ENCODE results near the gene CREB5. TPM values are rescaled to one million over a fixed set of nuclear protein-coding genes. Genes with fewer than 3 reads are reported as not detected.
"Not testable (repeated sequence)": the region's sequence is repeated elsewhere in the genome, so short reads cannot be mapped to it uniquely, and the experiment has no call there.

The CREB5 gene
- total and polyA plus RNA-seq, 2 experiments from 2014 or later: 2.4 to 4.4 TPM

DNA sequence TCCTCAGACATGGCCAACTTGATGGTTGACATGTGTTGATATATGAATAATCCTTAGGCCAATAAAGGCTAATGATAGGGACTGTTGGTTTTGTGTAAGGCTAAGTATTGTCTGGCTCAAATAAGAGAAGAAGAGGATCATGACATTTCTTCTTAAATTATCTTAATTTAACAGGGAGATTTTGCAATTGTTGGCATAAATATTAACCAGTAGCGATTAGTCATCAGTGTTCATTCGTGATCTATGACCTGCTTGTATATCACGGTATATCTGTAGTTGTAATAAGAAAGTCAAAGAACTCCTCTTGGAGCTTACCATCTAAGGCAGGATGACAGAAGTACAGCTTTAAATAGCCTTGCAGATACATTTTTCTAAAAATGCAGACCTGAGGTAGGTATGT, 196.4 kb downstream of the CREB5 start (continued):
- TF ChIP-seq CREB1 (CRISPR knock-in tag; IDR thresholded peaks at IDR 0.05; ENCODE audit: low read depth): no peak
- no peak for TF ChIP-seq NANOG (IDR thresholded peaks at IDR 0.05; ENCODE audit: borderline replicate concordance)
- TF ChIP-seq ZNF114 (CRISPR knock-in tag; IDR thresholded peaks at IDR 0.05): no peak
- no peak for TF ChIP-seq STAT1 (IDR thresholded peaks at IDR 0.05; ENCODE audit: unreplicated experiment)
- TF ChIP-seq, protein P1, sequence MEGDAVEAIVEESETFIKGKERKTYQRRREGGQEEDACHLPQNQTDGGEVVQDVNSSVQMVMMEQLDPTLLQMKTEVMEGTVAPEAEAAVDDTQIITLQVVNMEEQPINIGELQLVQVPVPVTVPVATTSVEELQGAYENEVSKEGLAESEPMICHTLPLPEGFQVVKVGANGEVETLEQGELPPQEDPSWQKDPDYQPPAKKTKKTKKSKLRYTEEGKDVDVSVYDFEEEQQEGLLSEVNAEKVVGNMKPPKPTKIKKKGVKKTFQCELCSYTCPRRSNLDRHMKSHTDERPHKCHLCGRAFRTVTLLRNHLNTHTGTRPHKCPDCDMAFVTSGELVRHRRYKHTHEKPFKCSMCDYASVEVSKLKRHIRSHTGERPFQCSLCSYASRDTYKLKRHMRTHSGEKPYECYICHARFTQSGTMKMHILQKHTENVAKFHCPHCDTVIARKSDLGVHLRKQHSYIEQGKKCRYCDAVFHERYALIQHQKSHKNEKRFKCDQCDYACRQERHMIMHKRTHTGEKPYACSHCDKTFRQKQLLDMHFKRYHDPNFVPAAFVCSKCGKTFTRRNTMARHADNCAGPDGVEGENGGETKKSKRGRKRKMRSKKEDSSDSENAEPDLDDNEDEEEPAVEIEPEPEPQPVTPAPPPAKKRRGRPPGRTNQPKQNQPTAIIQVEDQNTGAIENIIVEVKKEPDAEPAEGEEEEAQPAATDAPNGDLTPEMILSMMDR (conservative IDR thresholded peaks at IDR 0.05; ENCODE audit: low read depth in 2 of 2): no peak
- no peak for TF ChIP-seq JUNB (IDR thresholded peaks at IDR 0.05; ENCODE audit: unreplicated experiment)
- no peak for TF ChIP-seq EZH2phosphoT487 (IDR thresholded peaks at IDR 0.05; ENCODE audit: unreplicated experiment)
- no peak for TF ChIP-seq ZNF331 (CRISPR knock-in tag; IDR thresholded peaks at IDR 0.05; ENCODE audit: low read depth)

DNA sequence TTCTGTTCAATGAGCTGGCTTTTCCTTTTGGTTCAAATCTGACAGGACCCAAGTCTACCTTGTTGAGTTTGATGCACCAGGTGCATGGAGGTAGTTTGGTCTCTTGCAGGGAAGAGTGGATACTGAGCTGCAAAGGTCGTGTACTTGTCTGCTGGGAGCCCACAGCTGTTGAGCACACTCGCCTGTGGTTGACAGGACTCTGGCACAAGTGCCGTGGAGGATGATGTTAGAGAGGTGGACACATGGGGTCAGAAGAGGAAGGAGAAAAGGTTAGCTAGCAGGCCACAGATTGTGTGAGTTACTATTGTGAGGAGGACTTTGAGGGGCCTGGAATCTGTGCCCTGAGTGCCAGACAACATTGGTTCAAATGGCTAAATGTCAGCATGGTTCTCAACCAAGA, 197.3 kb downstream of the CREB5 start:
- ATAC-seq: no peak
- Mint-ChIP-seq H3K9me3 (no peaks in the 10 kb centered on the region), H3K36me3 (ENCODE audit: low read depth) (no peaks in the 10 kb centered on the region), H3K27ac (no peak overlapping the region), H3K27me3 (ENCODE audit: insufficient read depth, low read depth, poor library complexity) (peaks cover 2% of the 10 kb centered on the region), H3K4me1 (no peaks in the 10 kb centered on the region), H3K4me3 (no peak overlapping the region)
- Histone ChIP-seq H4K20me1 (replicated peaks; ENCODE audit: insufficient read depth) (no peaks in the 10 kb centered on the region), H3K27me3 (ENCODE audit: insufficient read depth) (no peaks in the 10 kb centered on the region), H3K27ac (ENCODE audit: low read depth) (no peak overlapping the region), H2AFZ (0 out of 2 replicates have a peak overlapping the region, but pooled peaks have one; percentile 38), H3K4me1 (ENCODE audit: insufficient read depth) (no peaks in the 10 kb centered on the region), H3K4me2 (no peak overlapping the region), H3F3A (replicated peaks; ENCODE audit: low read depth) (no peaks in the 10 kb centered on the region), H3K36me3 (ENCODE audit: insufficient read depth) (no peaks in the 10 kb centered on the region), H3K79me2 (replicated peaks; ENCODE audit: insufficient read depth) (no peaks in the 10 kb centered on the region), H3K4me3 (no peak overlapping the region), H3K9me2 (ENCODE audit: insufficient read depth) (no peaks in the 10 kb centered on the region; the same call in 1 of the 2 replicates)
- no peak for DNase-seq (ENCODE audit: low spot score)
- TF ChIP-seq ZNF114 (CRISPR knock-in tag; IDR thresholded peaks at IDR 0.05): no peak
- TF ChIP-seq STAT1 (IDR thresholded peaks at IDR 0.05; ENCODE audit: unreplicated experiment): no peak

DNA sequence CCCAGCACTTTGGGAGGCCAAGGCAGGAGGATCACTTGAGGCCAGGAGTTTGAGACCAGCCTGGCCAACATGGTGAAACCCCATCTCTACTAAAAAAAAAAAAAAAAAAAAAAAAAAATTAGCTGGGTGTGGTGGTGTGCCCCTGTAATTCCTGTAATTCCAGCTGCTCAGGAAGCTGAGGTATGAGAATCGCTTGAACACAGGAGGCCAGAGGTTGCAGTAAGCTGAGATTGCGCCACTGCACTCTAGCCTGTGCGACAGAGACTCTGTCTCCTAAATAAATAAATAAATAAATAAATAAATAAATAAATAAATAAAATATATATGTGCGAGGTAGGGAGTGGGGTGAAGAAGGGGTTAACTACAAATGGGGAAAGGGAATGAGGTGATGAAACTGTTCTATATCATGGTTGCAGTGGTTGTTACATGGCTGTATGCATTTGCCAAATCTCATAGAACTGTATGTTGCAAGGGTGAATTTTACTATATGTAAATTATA, 199.1 kb downstream of the CREB5 start:
- H3K27ac Mint-ChIP-seq; H4K20me1 ChIP-seq (replicated peaks; ENCODE audit: insufficient read depth); H3K4me2 ChIP-seq; H2AFZ ChIP-seq; H3K4me1 Mint-ChIP-seq; H3K9me2 ChIP-seq (ENCODE audit: insufficient read depth); H3K4me3 Mint-ChIP-seq; H3K4me3 ChIP-seq; H3F3A ChIP-seq (replicated peaks; ENCODE audit: low read depth); H3K27me3 Mint-ChIP-seq (ENCODE audit: insufficient read depth, low read depth, poor library complexity); H3K9me3 Mint-ChIP-seq; H3K36me3 Mint-ChIP-seq (ENCODE audit: low read depth); DNase-seq (ENCODE audit: low spot score); H3K4me1 ChIP-seq (ENCODE audit: insufficient read depth); H3K27me3 ChIP-seq (ENCODE audit: insufficient read depth); H3K79me2 ChIP-seq (replicated peaks; ENCODE audit: insufficient read depth); H3K27ac ChIP-seq (ENCODE audit: low read depth); ATAC-seq; H3K36me3 ChIP-seq (ENCODE audit: insufficient read depth): not testable (repeated sequence)
